ENCODE measurements around the gene MZB1. TPM values are rescaled to one million over a fixed set of nuclear protein-coding genes. Genes with fewer than 3 reads are reported as not detected.
"Not testable (repeated sequence)": the region's sequence is repeated elsewhere in the genome, so short reads cannot be mapped to it uniquely, and the experiment has no call there.

The MZB1 gene
- total RNA-seq, 1 donor from 2014 or later, result 0.24 TPM

DNA sequence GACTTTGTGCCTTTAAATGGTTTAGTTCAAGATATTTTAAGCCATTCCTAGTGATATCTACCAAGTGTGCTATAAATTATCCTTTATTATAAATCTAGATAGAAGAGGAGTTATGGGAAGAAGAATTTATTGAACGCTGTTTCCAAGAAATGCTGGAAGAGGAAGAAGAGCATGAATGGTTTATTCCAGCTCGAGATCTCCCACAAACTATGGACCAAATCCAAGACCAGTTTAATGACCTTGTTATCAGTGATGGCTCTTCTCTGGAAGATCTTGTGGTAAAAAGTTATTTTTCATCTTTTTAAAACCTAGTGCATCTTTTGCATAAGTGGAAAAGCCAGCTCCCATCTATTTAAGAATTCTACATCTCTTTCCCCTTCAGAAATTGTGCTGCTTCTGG is 25.2 kb downstream of the MZB1 start:
- no peak for DNase-seq (ENCODE audit: low spot score, unreplicated experiment)
- H3K4me3 Mint-ChIP-seq (ENCODE audit: low read depth), result no peak overlapping the region
- H3K36me3 Mint-ChIP-seq (ENCODE audit: insufficient read depth), result peaks cover 24% of the 10 kb centered on the region
- H3K27me3 Mint-ChIP-seq, result no peaks in the 10 kb centered on the region
- no peak overlapping the region for H3K27ac Mint-ChIP-seq
- TF ChIP-seq, protein P1, sequence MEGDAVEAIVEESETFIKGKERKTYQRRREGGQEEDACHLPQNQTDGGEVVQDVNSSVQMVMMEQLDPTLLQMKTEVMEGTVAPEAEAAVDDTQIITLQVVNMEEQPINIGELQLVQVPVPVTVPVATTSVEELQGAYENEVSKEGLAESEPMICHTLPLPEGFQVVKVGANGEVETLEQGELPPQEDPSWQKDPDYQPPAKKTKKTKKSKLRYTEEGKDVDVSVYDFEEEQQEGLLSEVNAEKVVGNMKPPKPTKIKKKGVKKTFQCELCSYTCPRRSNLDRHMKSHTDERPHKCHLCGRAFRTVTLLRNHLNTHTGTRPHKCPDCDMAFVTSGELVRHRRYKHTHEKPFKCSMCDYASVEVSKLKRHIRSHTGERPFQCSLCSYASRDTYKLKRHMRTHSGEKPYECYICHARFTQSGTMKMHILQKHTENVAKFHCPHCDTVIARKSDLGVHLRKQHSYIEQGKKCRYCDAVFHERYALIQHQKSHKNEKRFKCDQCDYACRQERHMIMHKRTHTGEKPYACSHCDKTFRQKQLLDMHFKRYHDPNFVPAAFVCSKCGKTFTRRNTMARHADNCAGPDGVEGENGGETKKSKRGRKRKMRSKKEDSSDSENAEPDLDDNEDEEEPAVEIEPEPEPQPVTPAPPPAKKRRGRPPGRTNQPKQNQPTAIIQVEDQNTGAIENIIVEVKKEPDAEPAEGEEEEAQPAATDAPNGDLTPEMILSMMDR (IDR thresholded peaks at IDR 0.05; ENCODE audit: unreplicated experiment), result no peak
- no peaks in the 10 kb centered on the region for H3K4me1 Mint-ChIP-seq (ENCODE audit: low read depth)
- H3K9me3 Mint-ChIP-seq (ENCODE audit: low read depth), result no peaks in the 10 kb centered on the region

GRCh38 chr5:139363937-139364336 is 25.8 kb downstream of the MZB1 start:
- Mint-ChIP-seq H3K9me3 (ENCODE audit: low read depth) (no peaks in the 10 kb centered on the region), H3K4me3 (ENCODE audit: low read depth) (no peak overlapping the region), H3K36me3 (ENCODE audit: insufficient read depth) (peaks cover 24% of the 10 kb centered on the region), H3K27me3 (no peaks in the 10 kb centered on the region), H3K4me1 (ENCODE audit: low read depth) (no peaks in the 10 kb centered on the region), H3K27ac (no peak overlapping the region)
- DNase-seq (ENCODE audit: low spot score, unreplicated experiment), result no peak
- TF ChIP-seq, protein P1 (IDR thresholded peaks at IDR 0.05; ENCODE audit: unreplicated experiment), result no peak

DNA sequence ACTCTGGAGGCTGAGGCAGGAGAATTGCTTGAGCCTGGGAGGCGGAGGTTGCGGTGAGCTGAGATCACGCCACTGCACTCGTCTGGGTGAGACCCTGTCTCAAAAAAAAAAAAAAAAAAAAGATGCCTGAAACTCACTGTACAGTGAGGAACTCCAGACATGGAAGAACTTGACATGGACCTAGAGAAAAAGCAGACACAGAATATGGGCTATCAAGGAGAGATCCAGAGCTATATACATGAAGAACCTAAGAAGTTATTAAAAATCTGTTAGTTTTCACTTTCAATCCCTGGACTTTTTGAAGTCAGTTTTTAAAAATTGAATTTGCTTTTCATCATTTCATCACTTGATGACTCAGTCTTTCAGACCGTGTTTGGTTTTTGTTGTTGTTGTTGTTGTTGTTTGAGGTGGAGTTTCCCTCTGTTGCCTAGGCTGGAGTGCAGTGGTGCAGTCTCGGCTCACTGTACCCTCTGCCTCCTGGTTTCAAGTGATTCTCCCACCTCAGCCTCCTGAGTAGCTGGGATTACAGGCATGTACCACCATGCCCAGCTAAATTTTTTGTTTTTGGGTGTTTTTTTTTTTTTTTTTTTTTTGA is 27.8 kb downstream of the MZB1 start:
- TF ChIP-seq, protein P1 (IDR thresholded peaks at IDR 0.05; ENCODE audit: unreplicated experiment), result no peak
- DNase-seq (ENCODE audit: low spot score, unreplicated experiment), result no peak
- no peaks in the 10 kb centered on the region for H3K9me3 Mint-ChIP-seq (ENCODE audit: low read depth)
- H3K27ac Mint-ChIP-seq, result no peak overlapping the region
- no peaks in the 10 kb centered on the region for H3K27me3 Mint-ChIP-seq
- H3K36me3 Mint-ChIP-seq (ENCODE audit: insufficient read depth), result peaks cover 30% of the 10 kb centered on the region
- no peak overlapping the region for H3K4me3 Mint-ChIP-seq (ENCODE audit: low read depth)
- peaks cover 5% of the 10 kb centered on the region for H3K4me1 Mint-ChIP-seq (ENCODE audit: low read depth)

GRCh38 chr5:139360384-139360783 is 29.3 kb downstream of the MZB1 start:
- Mint-ChIP-seq H3K36me3 (ENCODE audit: insufficient read depth) (peaks cover 29% of the 10 kb centered on the region), H3K27ac (no peak overlapping the region)

GRCh38 chr5:139358064-139358463 is 31.6 kb downstream of the MZB1 start:
- H3K36me3 Mint-ChIP-seq (ENCODE audit: insufficient read depth), result peaks cover 22% of the 10 kb centered on the region
- no peak overlapping the region for H3K27ac Mint-ChIP-seq
- H3K9me3 Mint-ChIP-seq (ENCODE audit: low read depth), result peaks cover 6% of the 10 kb centered on the region
- no peak for DNase-seq (ENCODE audit: low spot score, unreplicated experiment)
- no peak overlapping the region for H3K4me3 Mint-ChIP-seq (ENCODE audit: low read depth)
- TF ChIP-seq, protein P1 (IDR thresholded peaks at IDR 0.05; ENCODE audit: unreplicated experiment), result no peak
- H3K27me3 Mint-ChIP-seq, result no peaks in the 10 kb centered on the region
- peaks cover 5% of the 10 kb centered on the region for H3K4me1 Mint-ChIP-seq (ENCODE audit: low read depth)

More at GRCh38 chr5:139360384-139360783, 29.3 kb downstream of the MZB1 start:
- Mint-ChIP-seq H3K4me1 (ENCODE audit: low read depth) (peaks cover 5% of the 10 kb centered on the region), H3K27me3 (no peaks in the 10 kb centered on the region), H3K4me3 (ENCODE audit: low read depth) (no peak overlapping the region), H3K9me3 (ENCODE audit: low read depth) (no peaks in the 10 kb centered on the region)
- DNase-seq (ENCODE audit: low spot score, unreplicated experiment), result no peak
- TF ChIP-seq, protein P1 (IDR thresholded peaks at IDR 0.05; ENCODE audit: unreplicated experiment), result no peak

DNA sequence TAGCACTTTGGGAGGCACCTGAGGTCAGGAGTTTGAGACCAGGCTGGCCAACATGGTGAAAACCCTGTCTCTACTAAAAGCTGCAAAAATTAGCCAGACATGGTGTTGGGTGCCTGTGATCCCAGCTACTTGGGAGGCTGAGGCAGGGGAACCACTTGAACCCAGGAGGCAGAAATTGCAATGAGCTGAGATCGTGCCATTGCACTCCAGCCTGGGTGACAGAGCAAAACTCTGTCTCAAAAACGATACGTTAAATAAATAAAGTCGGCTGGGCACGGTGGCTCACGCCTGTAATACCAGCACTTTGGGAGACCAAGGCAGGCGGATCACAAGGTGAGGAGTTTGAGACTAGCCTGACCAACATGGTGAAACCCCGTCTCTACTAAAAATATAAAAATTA is 33.8 kb downstream of the MZB1 start:
- not testable (repeated sequence) for H3K4me3 Mint-ChIP-seq (ENCODE audit: low read depth); H3K4me1 Mint-ChIP-seq (ENCODE audit: low read depth); H3K27me3 Mint-ChIP-seq; H3K9me3 Mint-ChIP-seq (ENCODE audit: low read depth); DNase-seq (ENCODE audit: low spot score, unreplicated experiment); H3K27ac Mint-ChIP-seq
- H3K36me3 Mint-ChIP-seq (ENCODE audit: insufficient read depth), result peaks cover 22% of the 10 kb centered on the region

All from progenitor cell of endocrine pancreas (in vitro differentiated cells).